ENCODE results near the gene C4B.
"Not testable (repeated sequence)": the region's sequence is repeated elsewhere in the genome, so short reads cannot be mapped to it uniquely, and the experiment has no call there.

C4B gene

GRCh38 chr6:32056254-32056653 is 41.7 kb downstream of the C4B start:
- no peak for DNase-seq

GRCh38 chr6:32057966-32058365 is 43.4 kb downstream of the C4B start:
- no peak for DNase-seq

- DNase-seq, result no peak
Observed at GRCh38 chr6:32058511-32058963, 43.9 kb downstream of the C4B start.

GRCh38 chr6:32060966-32061655 is 46.5 kb downstream of the C4B start:
- no peak for DNase-seq

DNA sequence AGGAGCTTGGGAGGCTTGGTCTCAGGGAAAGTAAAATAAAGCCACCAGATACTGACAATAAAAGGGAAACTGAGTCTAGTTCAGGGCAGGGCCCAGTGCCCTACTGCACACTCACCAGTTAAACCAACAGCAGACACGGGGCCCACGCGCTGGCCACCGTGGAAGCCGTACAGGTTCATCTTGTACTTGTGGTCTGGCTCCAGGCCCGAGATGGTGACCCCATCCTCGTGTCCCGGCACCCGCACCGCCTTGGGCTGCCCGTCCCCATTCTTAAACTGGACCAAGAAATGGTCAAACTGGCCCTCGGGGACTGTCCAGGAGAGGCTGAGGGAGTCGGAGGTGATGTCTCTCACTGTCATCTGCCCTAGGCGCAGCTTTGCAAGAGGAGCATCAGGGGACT is 50.1 kb downstream of the C4B start:
- no peak for DNase-seq

DNA sequence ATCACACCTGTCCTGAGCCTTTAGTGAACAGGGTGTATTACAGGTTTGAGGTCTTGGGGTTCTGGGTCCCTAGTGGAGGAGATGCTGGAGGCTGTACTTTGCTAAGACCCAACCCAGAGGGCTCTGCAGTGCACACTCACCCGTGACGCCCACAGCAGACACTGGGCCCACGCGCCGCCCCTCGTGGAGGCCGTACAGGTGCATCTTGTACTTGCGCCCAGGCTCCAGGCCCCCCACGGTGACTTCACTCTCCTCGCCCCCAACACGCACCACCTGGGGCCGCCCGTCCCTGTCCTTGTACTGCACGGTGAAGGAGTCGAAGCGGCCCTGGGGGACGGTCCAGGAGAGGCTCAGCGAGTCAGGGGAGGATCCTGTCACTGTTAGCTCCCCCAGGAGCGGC is 52.9 kb downstream of the C4B start:
- not testable (repeated sequence) for DNase-seq

GRCh38 chr6:32068315-32068714 is 53.7 kb downstream of the C4B start:
- not testable (repeated sequence) for DNase-seq

DNA sequence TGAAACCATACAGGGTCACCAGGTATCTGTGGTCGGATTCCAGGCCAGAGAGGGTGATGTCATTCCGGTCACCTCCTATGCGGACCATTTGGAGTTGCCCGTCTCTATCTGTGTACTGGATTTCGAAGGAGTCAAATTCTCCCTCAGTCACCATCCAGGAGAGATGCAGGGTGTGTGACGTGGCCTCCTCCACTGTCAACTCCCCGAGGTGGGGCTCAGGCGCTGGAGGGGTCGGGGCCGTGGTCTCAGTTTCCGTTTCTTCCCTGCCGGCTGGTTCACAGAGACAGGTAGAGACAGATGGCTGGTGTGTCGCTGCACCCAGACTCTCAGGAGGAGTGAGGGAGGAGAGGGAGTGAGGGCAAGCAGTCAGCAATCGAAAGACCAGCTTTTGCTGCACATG is 54.3 kb downstream of the C4B start:
- no peak for DNase-seq

DNA sequence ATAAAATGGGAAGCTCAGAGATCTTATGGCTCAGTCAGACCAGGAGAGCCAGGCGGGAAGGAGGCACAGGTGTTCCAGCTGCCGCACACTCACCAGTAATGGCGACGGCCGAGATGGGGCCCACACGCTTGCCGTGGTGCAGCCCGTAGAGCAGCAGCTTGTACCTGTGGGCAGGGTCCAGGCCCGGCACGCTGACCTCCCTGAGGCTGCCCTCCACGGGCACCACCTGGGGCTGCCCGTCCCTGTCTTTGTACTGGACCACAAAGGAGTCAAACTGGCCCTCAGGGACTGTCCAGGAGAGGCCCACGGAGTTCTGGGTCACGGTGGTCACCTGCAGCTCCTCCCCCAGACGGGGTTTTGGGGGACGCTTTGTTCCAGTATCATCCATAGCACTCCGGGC is 54.9 kb downstream of the C4B start:
- no peak for DNase-seq

- DNase-seq, result no peak
Observed at GRCh38 chr6:32069878-32070515, 55.4 kb downstream of the C4B start.

GRCh38 chr6:32070814-32071543 is 56.4 kb downstream of the C4B start:
- DNase-seq, result no peak

DNA sequence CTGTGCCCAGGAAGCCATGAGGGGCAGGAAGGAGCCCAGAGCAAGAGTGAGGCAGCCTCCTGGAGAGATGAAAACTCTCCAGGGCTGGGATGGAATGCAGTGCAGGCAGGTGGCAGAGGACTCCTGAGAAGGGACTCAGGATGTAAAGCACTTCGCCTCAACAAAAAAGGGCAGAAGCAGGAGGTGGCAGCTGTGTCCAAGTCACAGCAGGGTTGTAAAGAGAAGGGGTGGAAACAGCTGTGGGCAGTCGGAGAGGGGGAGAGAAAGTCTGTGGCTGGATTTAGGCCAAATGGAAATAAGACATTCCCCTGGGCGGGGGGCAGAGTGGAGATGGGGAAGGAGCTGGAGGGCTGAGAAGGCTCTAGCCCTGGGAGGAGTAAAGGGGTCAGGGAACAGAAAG is 58.5 kb downstream of the C4B start:
- DNase-seq, result no peak

DNA sequence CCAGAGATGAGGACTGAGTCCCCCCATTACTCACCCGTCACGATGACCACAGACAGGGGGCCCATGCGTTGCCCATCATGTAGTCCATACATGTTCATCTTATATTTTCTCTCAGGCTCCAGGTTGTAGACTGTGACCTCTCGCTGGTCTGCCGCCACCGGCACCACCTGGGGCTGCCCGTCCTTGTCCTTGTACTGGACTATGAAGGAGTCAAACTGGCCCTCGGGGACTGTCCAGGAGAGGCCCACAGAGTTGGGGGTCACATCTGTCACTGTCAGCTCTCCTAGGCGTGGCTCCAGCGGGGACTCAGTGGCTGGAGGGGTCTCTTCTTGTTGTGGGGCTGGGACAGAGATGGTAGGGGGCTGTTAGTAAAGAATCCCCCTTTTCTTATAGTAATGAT is 59.0 kb downstream of the C4B start:
- no peak for DNase-seq

GRCh38 chr6:32074996-32075532 is 60.5 kb downstream of the C4B start:
- DNase-seq, result peak; percentile 72

DNA sequence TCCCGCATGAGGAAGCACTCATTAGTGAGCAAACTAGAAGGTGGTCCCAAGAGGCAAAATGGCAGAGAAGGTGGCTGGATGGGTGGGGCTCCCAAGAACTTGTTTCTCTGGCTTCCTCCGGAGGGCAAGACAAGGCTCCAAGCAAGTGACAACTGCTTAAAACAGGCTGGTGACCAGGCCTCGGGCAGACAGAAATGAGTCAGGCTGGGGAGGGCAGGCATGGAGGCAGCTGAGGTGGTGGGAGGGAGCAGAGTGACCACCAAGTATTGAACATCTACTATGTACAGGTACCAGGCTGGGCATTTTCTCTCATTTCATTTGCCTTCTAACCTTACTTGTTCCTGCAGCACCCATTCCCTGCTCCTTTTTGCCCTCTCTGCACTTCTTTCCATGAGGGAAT is 61.2 kb downstream of the C4B start:
- DNase-seq, result no peak

DNA sequence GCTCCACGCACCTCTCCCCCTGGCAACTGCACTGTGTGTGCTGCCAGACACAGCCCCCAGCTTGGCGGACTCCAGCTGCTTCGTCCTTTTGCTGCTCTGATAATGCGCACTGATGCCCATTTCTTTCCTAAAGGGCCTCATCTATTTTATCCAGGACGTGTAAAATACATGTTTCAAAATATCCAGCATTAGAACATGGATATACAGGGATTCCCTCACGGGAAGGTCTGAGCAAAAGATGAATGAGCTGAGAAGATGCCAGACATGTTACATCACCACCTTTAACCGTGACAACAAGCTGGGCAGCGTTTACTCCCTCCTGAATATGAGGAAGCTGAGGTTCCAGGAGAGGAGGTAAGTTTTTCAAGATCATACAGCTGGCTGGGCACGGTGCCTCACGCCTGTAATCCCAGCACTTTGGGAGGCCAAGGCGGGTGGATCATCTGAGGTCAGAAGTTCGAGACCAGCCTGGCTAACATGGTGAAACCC is 61.8 kb downstream of the C4B start:
- peak; percentile 77 for DNase-seq

DNA sequence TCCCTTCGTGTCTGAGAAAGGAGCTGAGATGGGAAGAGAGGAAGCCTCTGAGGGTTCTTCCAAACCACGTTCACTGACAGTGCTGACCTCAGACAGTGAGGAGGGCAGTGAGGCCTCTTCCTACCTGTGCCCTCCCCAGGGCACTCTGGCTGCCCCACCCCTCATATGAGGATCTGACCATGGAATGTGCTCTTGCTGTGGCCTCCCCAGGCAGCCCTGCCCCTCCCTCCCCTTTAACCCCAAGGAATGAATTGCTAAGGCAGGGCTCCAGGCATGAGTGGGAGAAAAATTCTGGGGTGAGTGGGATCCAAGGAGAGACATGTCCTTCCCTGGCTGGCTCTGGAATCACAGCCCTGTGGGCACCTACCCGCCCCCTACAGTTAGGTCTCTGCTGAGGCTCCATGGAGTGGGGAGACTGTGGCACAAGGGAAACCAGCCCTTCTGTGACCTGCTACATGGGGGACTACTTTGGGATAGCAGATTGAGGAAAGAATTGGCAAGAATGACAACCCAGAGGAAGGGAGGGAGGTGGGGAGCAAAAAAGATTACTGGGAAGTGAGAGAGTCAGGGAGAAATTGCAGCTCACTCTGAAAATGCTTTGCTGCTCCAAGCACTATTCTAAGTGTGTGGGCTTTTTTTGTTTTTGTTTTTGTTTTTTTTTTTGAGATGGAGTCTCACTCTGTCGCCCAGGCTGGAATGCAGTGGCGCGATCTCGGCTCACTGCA is 65.1 kb downstream of the C4B start:
- no peak for DNase-seq

DNA sequence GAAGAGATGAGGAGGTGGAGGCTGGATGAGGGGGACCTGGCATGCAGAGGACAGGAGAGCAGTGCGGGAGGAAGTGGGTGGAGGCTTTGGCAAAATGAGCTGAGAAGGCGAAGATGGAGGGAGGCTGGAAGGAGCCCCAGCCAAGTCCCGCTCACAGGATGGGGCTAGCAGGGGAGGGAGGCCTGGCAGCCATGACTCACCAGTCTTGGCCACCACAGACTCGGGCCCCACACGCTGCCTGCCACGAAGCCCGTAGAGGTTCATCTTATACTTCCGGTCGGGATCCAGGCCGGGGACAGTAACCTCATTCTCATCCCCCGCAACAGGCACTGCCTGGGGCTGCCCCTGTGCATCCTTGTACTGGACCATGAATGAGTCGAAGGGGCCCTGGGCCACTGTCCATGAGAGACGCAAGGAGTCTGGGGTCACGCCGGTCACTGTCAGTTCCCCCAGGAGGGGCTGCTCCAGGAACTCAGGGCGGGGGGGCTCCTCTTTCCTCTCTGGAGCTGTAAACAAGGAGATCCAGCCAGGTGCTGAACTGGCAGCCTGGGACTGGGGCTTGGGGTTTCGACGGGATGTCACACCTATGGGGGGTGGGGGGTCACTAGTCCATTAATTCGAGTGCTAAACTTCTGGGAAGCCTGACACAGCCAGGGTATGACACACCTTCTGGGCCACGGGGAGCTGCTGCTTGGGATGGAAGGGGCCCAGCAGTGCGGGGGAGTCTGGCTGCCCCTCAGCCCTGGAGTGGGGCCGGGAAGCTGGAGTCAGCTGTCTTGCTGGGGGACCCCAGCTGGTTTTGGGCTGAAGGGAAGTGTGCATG is 66.8 kb downstream of the C4B start:
- peak; percentile 95 for DNase-seq

DNA sequence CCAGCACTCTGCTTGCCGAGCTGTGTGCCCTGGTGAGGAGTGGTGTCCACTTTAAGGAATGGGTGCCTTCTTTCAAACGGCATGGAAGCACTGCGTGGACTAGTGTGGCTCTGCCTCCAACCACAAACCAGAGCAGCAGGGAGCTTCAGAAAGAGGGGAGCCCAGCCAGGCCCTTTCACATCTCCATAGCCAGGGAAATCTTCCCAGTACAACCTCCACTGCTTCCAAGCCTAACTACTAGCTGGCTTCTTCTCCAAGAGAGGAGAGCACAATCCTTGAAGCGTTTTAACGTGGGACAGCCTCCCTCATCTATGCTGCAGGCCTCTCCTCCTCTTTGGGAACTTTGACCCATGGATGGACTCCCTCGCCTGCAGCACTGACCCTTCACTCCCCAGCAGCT is 67.9 kb downstream of the C4B start:
- DNase-seq, result no peak

DNA sequence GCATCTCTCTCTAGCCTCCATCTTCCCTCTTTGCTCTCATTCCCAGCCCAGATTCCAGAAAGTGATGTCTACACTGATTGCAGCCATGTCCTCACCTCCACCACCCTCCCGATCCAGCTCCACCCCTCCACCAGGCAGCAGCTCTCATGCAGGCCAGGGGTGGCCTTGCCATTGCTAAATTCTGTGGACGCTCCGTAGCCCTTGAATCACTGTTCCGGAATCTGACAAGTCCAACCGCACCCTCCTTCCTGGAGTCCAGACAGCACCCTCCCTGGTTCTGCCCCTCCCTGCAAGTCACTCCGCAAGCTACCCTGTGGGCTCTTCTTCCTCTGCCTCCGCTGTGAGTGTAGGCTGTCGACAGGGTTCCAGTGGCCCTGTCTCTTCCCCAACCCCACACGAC is 68.3 kb downstream of the C4B start:
- peak; percentile 91 for DNase-seq
